H1 (cell line): ENCODE measurements around the gene DHRS3. TPM values are rescaled to one million over a fixed set of nuclear protein-coding genes. Genes with fewer than 3 reads are reported as not detected.

Experiments used
- CTCF ChIA-PET: fragments of 300-600 bp; sonication (Branson Sonifier 250); formaldehyde crosslinking; loops from one replicate; lab custom pipeline; 2021; ENCODE audit not compliant: partially characterized antibody; lab: Charles Lee
- POLR2A ChIA-PET: fragments of 300-600 bp; sonication (Branson Sonifier 250); formaldehyde crosslinking; loops from one replicate; lab custom pipeline; 2021; ENCODE audit warnings: inconsistent platforms; ENCODE audit not compliant: partially characterized antibody; lab: Charles Lee
- DNase-seq, 2 experiments: peaks; one replicate each; pipeline versions ENCODE4 v3.0.0 to v3.0.0-alpha.2; 2010 to 2022; ENCODE audit warnings: low spot score in 2 of 2, low read depth in 1 of 2, mixed read lengths in 1 of 2
- FAIRE-seq: peaks from 2 replicates; lab custom pipeline; 2011; peaks lifted over from hg19 to GRCh38; lab: Jason Lieb, UNC
- H2AFZ ChIP-seq: 2 replicates; pipeline ENCODE4 v1.8.1; 2012; ENCODE audit warnings: low read length, inconsistent platforms
- H2AK5ac ChIP-seq: 2 replicates; pipeline ENCODE4 v1.6.1; 2013; ENCODE audit warnings: low read depth, low read length
- H2BK120ac ChIP-seq: replicated peaks from 2 replicates; pipeline ENCODE3; 2013; ENCODE audit warnings: low read depth, low read length, inconsistent platforms
- H2BK12ac ChIP-seq: 2 replicates; pipeline ENCODE4 v1.6.1; 2013; ENCODE audit warnings: low read depth, low read length
- H2BK15ac ChIP-seq: 2 replicates; pipeline ENCODE4 v1.6.1; 2013; ENCODE audit warnings: low read length
- H2BK20ac ChIP-seq: 2 replicates; pipeline ENCODE4 v1.6.1; 2013; ENCODE audit warnings: low read length
- H2BK5ac ChIP-seq: 2 replicates; pipeline ENCODE4 v1.6.1; 2013; ENCODE audit warnings: low read depth, low read length
- H3K14ac ChIP-seq: 2 replicates; pipeline ENCODE4 v1.6.1; 2013; ENCODE audit warnings: inconsistent platforms; ENCODE audit not compliant: insufficient read length
- H3K18ac ChIP-seq: 2 replicates; pipeline ENCODE4 v1.6.1; 2013; ENCODE audit warnings: low read length; ENCODE audit errors: extremely low read depth
- H3K23ac ChIP-seq: 2 replicates; pipeline ENCODE4 v1.6.1; 2013; ENCODE audit warnings: inconsistent platforms; ENCODE audit not compliant: insufficient read length
- H3K23me2 ChIP-seq: 2 replicates; pipeline ENCODE4 v1.6.1; 2013; ENCODE audit warnings: low read depth, low read length
- H3K27ac ChIP-seq: 2 replicates; pipeline ENCODE4 v1.6.1; 2011; ENCODE audit warnings: low read depth, low read length, inconsistent platforms
- H3K27me3 ChIP-seq, 4 experiments: replicated peaks in 1 of 4; 1 replicate in 1 of 4; 2 replicates in 3 of 4; pipeline versions ENCODE4 v1.6.1 to v1.8.1; 2011 to 2013; ENCODE audit warnings: low read length in 3 of 4, mild to moderate bottlenecking in 3 of 4, inconsistent platforms in 2 of 4, mixed read lengths in 2 of 4, moderate library complexity in 1 of 4; ENCODE audit not compliant: control insufficient read depth in 3 of 4, insufficient read depth in 3 of 4; ENCODE audit errors: extremely low read depth in 1 of 4
- H3K36me3 ChIP-seq, 4 experiments: 2 replicates each; pipeline versions ENCODE4 v1.6.1 to v1.8.1; 2011 to 2013; ENCODE audit warnings: mild to moderate bottlenecking in 4 of 4, low read length in 3 of 4, moderate library complexity in 2 of 4, control low read depth in 1 of 4, inconsistent platforms in 1 of 4; ENCODE audit not compliant: insufficient read depth in 4 of 4, control insufficient read depth in 2 of 4
- H3K4ac ChIP-seq: replicated peaks from 2 replicates; pipeline ENCODE3; 2013; ENCODE audit warnings: low read length, low read depth, mixed read lengths, inconsistent platforms; ENCODE audit not compliant: insufficient read length
- H3K4me1 ChIP-seq, 4 experiments: replicated peaks in 1 of 4; 1 replicate in 1 of 4; 2 replicates in 3 of 4; pipeline versions ENCODE4 v1.6.1 to v1.8.1; 2011 to 2013; ENCODE audit warnings: low read length in 3 of 4, inconsistent platforms in 2 of 4, mixed read lengths in 1 of 4; ENCODE audit not compliant: insufficient read depth in 4 of 4, control insufficient read depth in 3 of 4
- H3K4me2 ChIP-seq, 2 experiments: 2 replicates each; pipeline versions ENCODE4 v1.6.1 to v1.8.1; 2011 to 2013; ENCODE audit warnings: low read depth in 2 of 2, low read length in 2 of 2, control low read depth in 1 of 2, inconsistent platforms in 1 of 2, mild to moderate bottlenecking in 1 of 2; ENCODE audit not compliant: insufficient read depth in 1 of 2
- H3K4me3 ChIP-seq, 4 experiments: fragments of 200-600, 300-600 bp in 1 of 4; sonication (generic), shearing (Covaris generic), sonication (Bioruptor Twin) in 1 of 4; 2 replicates each; pipeline versions ENCODE4 v1.5.1 to v1.8.1; 2011 to 2016; ENCODE audit warnings: low read length in 4 of 4, low read depth in 3 of 4, control low read depth in 2 of 4, inconsistent platforms in 2 of 4, mild to moderate bottlenecking in 2 of 4, mixed read lengths in 1 of 4, moderate library complexity in 1 of 4; ENCODE audit not compliant: insufficient read depth in 2 of 4; ENCODE audit errors: extremely low read depth in 1 of 4
- H3K56ac ChIP-seq: replicated peaks from 2 replicates; pipeline ENCODE3; 2013; ENCODE audit warnings: low read depth, mild to moderate bottlenecking, mixed read lengths, low read length, inconsistent platforms; ENCODE audit not compliant: insufficient read length
- H3K79me1 ChIP-seq: 2 replicates; pipeline ENCODE4 v1.6.1; 2013; ENCODE audit warnings: low read depth, low read length, control low read depth
- H3K79me2 ChIP-seq, 2 experiments: 2 replicates each; pipeline versions ENCODE4 v1.6.1 to v1.8.1; 2012 to 2013; ENCODE audit warnings: low read length in 2 of 2, mild to moderate bottlenecking in 2 of 2, inconsistent platforms in 1 of 2; ENCODE audit not compliant: insufficient read depth in 2 of 2, control insufficient read depth in 1 of 2
- H3K9ac ChIP-seq, 4 experiments: replicated peaks in 1 of 4; 1 replicate in 1 of 4; 2 replicates in 3 of 4; pipeline versions ENCODE4 v1.6.1 to v1.8.1; 2011 to 2013; ENCODE audit warnings: low read depth in 3 of 4, low read length in 3 of 4, control low read depth in 2 of 4, mild to moderate bottlenecking in 2 of 4, moderate library complexity in 2 of 4, inconsistent platforms in 1 of 4; ENCODE audit errors: extremely low read depth in 1 of 4
- H3K9me3 ChIP-seq, 2 experiments: 2 replicates each; pipeline versions ENCODE4 v1.6.1 to v1.8.1; 2012 to 2013; ENCODE audit warnings: mild to moderate bottlenecking in 2 of 2, moderate library complexity in 2 of 2, control low read depth in 1 of 2, inconsistent platforms in 1 of 2, low read depth in 1 of 2, low read length in 1 of 2, mixed read lengths in 1 of 2; ENCODE audit not compliant: insufficient read depth in 2 of 2
- H4K20me1 ChIP-seq, 2 experiments: replicated peaks in 1 of 2; 2 replicates each; pipeline versions ENCODE3 to v1.8.1; 2011 to 2013; ENCODE audit warnings: inconsistent platforms in 2 of 2, low read length in 2 of 2, mild to moderate bottlenecking in 1 of 2; ENCODE audit not compliant: insufficient read depth in 2 of 2, control insufficient read depth in 1 of 2
- H4K5ac ChIP-seq: 2 replicates; pipeline ENCODE4 v1.6.1; 2013; ENCODE audit warnings: low read length, low read depth, mixed read lengths, inconsistent platforms; ENCODE audit not compliant: insufficient read length
- H4K8ac ChIP-seq: 2 replicates; pipeline ENCODE4 v1.8.0; 2013; ENCODE audit warnings: mild to moderate bottlenecking, moderate library complexity, low read length, inconsistent platforms; ENCODE audit not compliant: insufficient read depth; ENCODE audit errors: extremely low read depth
- H4K91ac ChIP-seq: replicated peaks from 2 replicates; pipeline ENCODE3; 2013; ENCODE audit warnings: low read length, mixed read lengths, inconsistent platforms; ENCODE audit not compliant: insufficient read length
- BACH1 ChIP-seq: IDR thresholded peaks from 2 replicates; pipeline ENCODE4 v1.6.1; 2012; ENCODE audit warnings: low read length, improper control_type of control experiment
- CEBPB ChIP-seq: IDR thresholded peaks from 2 replicates; pipeline ENCODE4 v1.6.1; 2012; ENCODE audit warnings: low read depth, low read length
- CHD2 ChIP-seq: IDR thresholded peaks from 2 replicates; pipeline ENCODE4 v1.6.1; 2012; ENCODE audit warnings: low read length, improper control_type of control experiment
- CREB1 ChIP-seq: IDR thresholded peaks from 2 replicates; pipeline ENCODE4 v1.6.1; 2012; ENCODE audit warnings: inconsistent platforms
- EGR1 ChIP-seq: IDR thresholded peaks from 2 replicates; pipeline ENCODE4 v1.6.1; 2011; ENCODE audit warnings: low read depth, low read length, borderline replicate concordance
- EZH2 ChIP-seq: fragments of 200-600 bp; sonication (generic); IDR thresholded peaks from 2 replicates; pipeline ENCODE4 v1.7.1; 2012; ENCODE audit warnings: low read depth, mild to moderate bottlenecking, moderate library complexity, low read length, inconsistent platforms; ENCODE audit not compliant: severe bottlenecking
- FOSL1 ChIP-seq: IDR thresholded peaks from 2 replicates; pipeline ENCODE4 v1.6.1; 2011; ENCODE audit warnings: mild to moderate bottlenecking, low read depth, low read length, moderate library complexity; ENCODE audit not compliant: insufficient read depth
- GABPA ChIP-seq: IDR thresholded peaks from 2 replicates; pipeline ENCODE4 v1.6.1; 2011; ENCODE audit warnings: mild to moderate bottlenecking, low read length, moderate library complexity, borderline replicate concordance; ENCODE audit not compliant: insufficient read depth
- HDAC6 ChIP-seq: IDR thresholded peaks from one replicate; pipeline ENCODE4 v1.7.1; 2012; ENCODE audit warnings: low read depth, mild to moderate bottlenecking, inconsistent platforms, low read length, moderate library complexity
- KDM5A ChIP-seq: fragments of 200-600 bp; IDR thresholded peaks from 2 replicates; pipeline ENCODE4 v1.7.1; 2012; ENCODE audit warnings: mild to moderate bottlenecking, low read length, inconsistent platforms, mixed read lengths
- POLR2AphosphoS5 ChIP-seq: IDR thresholded peaks from 2 replicates; pipeline ENCODE4 v1.6.1; 2011; ENCODE audit warnings: low read depth, low read length
- SUZ12 ChIP-seq: fragments of 200-600 bp; sonication (generic); IDR thresholded peaks from 2 replicates; pipeline ENCODE4 v1.6.1; 2012; ENCODE audit warnings: mild to moderate bottlenecking, inconsistent platforms, low read length, moderate library complexity, mixed read lengths
- TAF7 ChIP-seq: optimal IDR thresholded peaks from 2 replicates; pipeline ENCODE3; 2011; ENCODE audit warnings: low read depth, mild to moderate bottlenecking, inconsistent platforms, low read length, moderate library complexity, borderline replicate concordance
- TCF12 ChIP-seq: IDR thresholded peaks from 2 replicates; pipeline ENCODE4 v1.6.1; 2011; ENCODE audit warnings: low read depth, mild to moderate bottlenecking, low read length
- WGBS, 2 experiments: shearing (Covaris generic) in 1 of 2; methylation state at CpG; one replicate each; pipeline versions ENCODE4 v1.1.6 to v1.1.7; 2013 to 2015; ENCODE audit warnings: low lambda C conversion rate in 2 of 2, mixed read lengths in 2 of 2, inconsistent platforms in 1 of 2, low coverage in 1 of 2, missing lambda C conversion rate in 1 of 2; ENCODE audit not compliant: insufficient replicate concordance in 2 of 2, insufficient coverage in 1 of 2, insufficient read length in 1 of 2; ENCODE audit errors: extremely low coverage in 1 of 2, missing lambda C conversion rate in 1 of 2; 5-methylcytosine and 5-hydroxymethylcytosine counted together
- polyA plus RNA-seq, 7 experiments: library from polyadenylated mRNA; depleted of rRNA in 3 of 7; stranded (reverse) in 5 of 7; unstranded in 2 of 7; fragments of >200 nt in 5 of 7; fragments of 200-250 nt in 2 of 7; gene quantifications; 1 replicate in 5 of 7; 2 replicates in 1 of 7; 4 replicates in 1 of 7; pipeline versions ENCODE4 v1.2.1 to v1.2.3, GENCODE V29; 2011 to 2013; ENCODE audit warnings: missing spikeins in 2 of 7, mixed read lengths in 2 of 7
- total RNA-seq: library from RNA; stranded (reverse); fragmentation: NEBNext Ultra II Directional; extraction: Animal tissue kit (Norgen Biotek cat#: 25700); gene quantifications from 2 replicates; pipeline ENCODE4 v1.2.1, GENCODE V29; 2021

DHRS3 gene
- total and polyA plus RNA-seq, 2 of the 8 experiments (the other 6 are each of a cell fraction or from before 2014, with no cell fraction given), result 32.5 to 36.4 TPM

DNA sequence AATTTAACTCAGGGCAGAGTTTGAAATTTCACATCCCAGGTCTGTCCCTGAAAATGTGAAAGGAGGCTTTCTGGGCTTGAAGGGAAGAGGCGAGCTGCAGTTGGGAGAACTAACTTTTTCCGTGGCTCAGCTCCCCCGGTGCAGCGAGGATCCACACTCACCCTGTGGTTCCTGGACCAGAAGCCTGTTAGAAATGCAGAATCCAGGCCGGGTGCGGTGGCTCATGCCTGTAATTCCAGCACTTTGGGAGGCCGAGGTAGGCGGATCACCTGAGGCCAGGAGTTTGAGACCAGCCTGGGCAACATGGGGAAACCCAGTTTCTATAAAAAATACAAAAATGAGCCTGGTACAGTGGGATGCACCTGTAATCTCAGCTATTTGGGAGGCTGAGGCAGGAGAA lies 2.9 kb upstream of the DHRS3 start:
- no peaks in the 10 kb centered on the region for H4K20me1 ChIP-seq
- no peak overlapping the region for H3K4me3 ChIP-seq
- peaks cover 3 to 24% (median 10%) of the 10 kb centered on the region in 4 experiments; a peak in 6 of 7 replicates for H3K4me1 ChIP-seq
- no peak overlapping the region for H3K27ac ChIP-seq
- no peak overlapping the region for H3K14ac ChIP-seq
- no peak for FAIRE-seq
- H2BK15ac ChIP-seq, result no peak overlapping the region
- H3K36me3 ChIP-seq, result no peaks in the 10 kb centered on the region
- DNase-seq, result no peak
- H3K23me2 ChIP-seq, result peaks cover 24% of the 10 kb centered on the region
- no peak overlapping the region for H3K9ac ChIP-seq
- no peaks in the 10 kb centered on the region for H3K9me3 ChIP-seq
- no peak overlapping the region for H4K8ac ChIP-seq
- H3K27me3 ChIP-seq, result no peaks in the 10 kb centered on the region; a peak in 1 of 7 replicates
- ChIA-PET POLR2A (interaction anchor here (1.4 to 11.4 kb wide), 3 partner anchors 8 to 36 kb away, joined by 4 to 107 read pairs (median 32); no protein-coding TSS in a partner anchor), CTCF (interaction anchor here (0.6 to 11.2 kb wide), 23 partner anchors 9 to 1772 kb away, joined by 3 to 130 read pairs (median 3); no protein-coding TSS in a partner anchor)
- H3K79me1 ChIP-seq, result no peaks in the 10 kb centered on the region; the same call in 1 of the 2 replicates
- no peak overlapping the region for H4K5ac ChIP-seq
- no peaks in the 10 kb centered on the region for H3K79me2 ChIP-seq
- H3K18ac ChIP-seq, result no peak overlapping the region
- TF ChIP-seq EGR1, result no peak
- no peak for TF ChIP-seq POLR2AphosphoS5
- TF ChIP-seq KDM5A, result no peak
- no peak for TF ChIP-seq GABPA
- no peak for TF ChIP-seq CHD2
- TF ChIP-seq BACH1, result no peak
- TF ChIP-seq TAF7, result no peak
- TF ChIP-seq TCF12, result no peak
- TF ChIP-seq CEBPB, result no peak
- no peak for TF ChIP-seq FOSL1
- TF ChIP-seq EZH2, result no peak
- TF ChIP-seq HDAC6, result no peak
- TF ChIP-seq SUZ12, result no peak
- TF ChIP-seq CREB1, result no peak
- no peak overlapping the region for H2BK12ac ChIP-seq
- WGBS, 2 experiments, result 67% methylated on average over 8 of the region's 8 CpGs; no CpG with 5 or more reads in 1 of the 2 experiments
- no peak overlapping the region for H3K23ac ChIP-seq
- H3K56ac ChIP-seq, result no peak overlapping the region
- H4K91ac ChIP-seq, result peak overlapping the region; percentile 75
- H2AFZ ChIP-seq, result no peak overlapping the region
- no peak overlapping the region for H3K4ac ChIP-seq
- H2BK20ac ChIP-seq, result no peak overlapping the region
- no peak overlapping the region for H2BK120ac ChIP-seq
- no peak overlapping the region for H3K4me2 ChIP-seq
- H2AK5ac ChIP-seq, result 0 out of 2 replicates have a peak overlapping the region, but pooled peaks have one; percentile 1
- H2BK5ac ChIP-seq, result no peak overlapping the region
